Measurements from ENCODE around the gene PJVK. TPM values are rescaled to one million over a fixed set of nuclear protein-coding genes. Genes with fewer than 3 reads are reported as not detected.

The PJVK gene
- total and polyA plus RNA-seq, 9 of the 15 experiments (the other 6 are each of a cell fraction or from before 2014, with no cell fraction given) = 0.11 to 1.5 (median 0.73) TPM

- TF ChIP-seq ZNF592 (IDR thresholded peaks at IDR 0.05) (no peak), TCF3 (CRISPR knock-in tag; IDR thresholded peaks at IDR 0.05) (peak; percentile 42; the same call in 1 of the 2 replicates), RCOR1 (IDR thresholded peaks at IDR 0.05; ENCODE audit: borderline replicate concordance in 1 of 2, low read depth in 2 of 2, low read length in 2 of 2) (no peak), MAFK (IDR thresholded peaks at IDR 0.05; ENCODE audit: low read length) (no peak), STAT5B (CRISPR knock-in tag; IDR thresholded peaks at IDR 0.05) (no peak), MXD1 (CRISPR knock-in tag; IDR thresholded peaks at IDR 0.05; ENCODE audit: borderline replicate concordance, poor library complexity, severe bottlenecking) (no peak), ZKSCAN3 (CRISPR knock-in tag; IDR thresholded peaks at IDR 0.05) (no peak), ZNF639 (CRISPR knock-in tag; conservative IDR thresholded peaks at IDR 0.05 in 1 of 2, IDR thresholded peaks at IDR 0.05 in 1 of 2) (no peak), TOE1 (IDR thresholded peaks at IDR 0.05; ENCODE audit: borderline replicate concordance) (no peak), TOE1 (CRISPR knock-in tag; IDR thresholded peaks at IDR 0.05; ENCODE audit: borderline replicate concordance, low read depth) (no peak), TFE3 (CRISPR knock-in tag; IDR thresholded peaks at IDR 0.05) (no peak), CREBBP (IDR thresholded peaks at IDR 0.05; ENCODE audit: low read depth, low read length) (no peak), CREM (IDR thresholded peaks at IDR 0.05; ENCODE audit: low read depth) (no peak), GATAD2B (IDR thresholded peaks at IDR 0.05; ENCODE audit: borderline replicate concordance) (no peak), GTF2F1 (IDR thresholded peaks at IDR 0.05; ENCODE audit: low read depth, low read length) (no peak), E2F6 (IDR thresholded peaks at IDR 0.05; ENCODE audit: borderline replicate concordance in 1 of 2, extremely low read depth in 1 of 2, insufficient read depth in 1 of 2, insufficient read length in 1 of 2, low read depth in 1 of 2, low read length in 1 of 2, poor library complexity in 1 of 2, severe bottlenecking in 1 of 2) (no peak), NCOR1 (IDR thresholded peaks at IDR 0.05) (0 out of 2 replicates have a peak, but pooled peaks have one; percentile 30), MCM2 (IDR thresholded peaks at IDR 0.05; ENCODE audit: low read depth) (no peak), ZNF644 (tag; IDR thresholded peaks at IDR 0.05; ENCODE audit: low read depth) (no peak), WHSC1 (IDR thresholded peaks at IDR 0.05; ENCODE audit: low read length) (no peak)
These were observed 22.2 kb downstream of the PJVK start (continued) for GRCh38 chr2:178473373-178473772.

Data from K562 (cell line).